HepG2 (cell line): Measurements from ENCODE around the gene TTYH2. TPM values are rescaled to one million over a fixed set of nuclear protein-coding genes. Genes with fewer than 3 reads are reported as not detected.
A peak's percentile ranks its signal among the peaks of the same experiment; 100 is the strongest.

Source experiments
- ATAC-seq: fragments of 200-7000 bp; cut with Tn5 transposase; 3 replicates; pipeline ENCODE4 v1.9.1; 2020; ENCODE audit warnings: mild to moderate bottlenecking, moderate library complexity
- BruUV-seq: library from RNA; stranded (reverse); fragments of 400-500 nt; replicated peaks from 2 replicates; lab custom pipeline; 2021; lab: Mats Ljungman, UMichigan
- CTCF ChIA-PET: fragments of 300-600 bp; formaldehyde crosslinking; extraction: SDS; loops from one replicate; lab custom pipeline; 2021; ENCODE audit warnings: low total read pairs, inconsistent platforms, low intra/inter-chr PET ratio; lab: Yijun Ruan, JAX
- POLR2A ChIA-PET: fragments of 350-600 bp; sonication (Branson Sonifier 250); formaldehyde crosslinking; loops from one replicate; lab custom pipeline; 2020; ENCODE audit warnings: antibody characterized with exemption, inconsistent platforms; lab: Yijun Ruan, JAX
- DNase-seq: peaks from one replicate; pipeline ENCODE4 v3.0.0-alpha.2; 2015; ENCODE audit warnings: low spot score
- FAIRE-seq: peaks from 3 replicates; lab custom pipeline; 2011; peaks lifted over from hg19 to GRCh38; lab: Jason Lieb, UNC
- H2AFZ ChIP-seq: one replicate; pipeline ENCODE4 v1.6.1; 2011; ENCODE audit warnings: low read length, inconsistent platforms
- H3K27ac ChIP-seq: fragments of 300-600 bp; 3 replicates; pipeline ENCODE4 v1.8.0; 2011; ENCODE audit warnings: mixed run types, mild to moderate bottlenecking, mixed read lengths, low read length, inconsistent platforms; ENCODE audit not compliant: insufficient read depth; ENCODE audit errors: extremely low read length
- H3K27me3 ChIP-seq, 2 experiments: fragments of 200-600 bp in 1 of 2; 2 replicates in 1 of 2; 3 replicates in 1 of 2; pipeline versions ENCODE4 v1.6.0 to v1.8.0; 2011; ENCODE audit warnings: low read length in 2 of 2, mild to moderate bottlenecking in 2 of 2, moderate library complexity in 2 of 2, inconsistent platforms in 1 of 2; ENCODE audit not compliant: insufficient read depth in 2 of 2, control insufficient read depth in 1 of 2
- H3K36me3 ChIP-seq, 2 experiments: fragments of 200-600 bp in 1 of 2; replicated peaks in 1 of 2; 2 replicates in 1 of 2; 3 replicates in 1 of 2; pipeline versions ENCODE4 v1.5.1 to v1.8.0; 2011; ENCODE audit warnings: low read length in 2 of 2, inconsistent platforms in 1 of 2; ENCODE audit not compliant: insufficient read depth in 2 of 2, control insufficient read depth in 1 of 2
- H3K4me1 ChIP-seq: 2 replicates; pipeline ENCODE4 v1.5.1; 2012; ENCODE audit warnings: low read length, inconsistent platforms; ENCODE audit not compliant: insufficient read depth
- H3K4me2 ChIP-seq: 2 replicates; pipeline ENCODE4 v1.6.0; 2011; ENCODE audit warnings: low read depth, low read length, inconsistent platforms
- H3K4me3 ChIP-seq, 3 experiments: fragments of 200-600 bp in 1 of 3; sonication (generic), shearing (Covaris generic) in 1 of 3; replicated peaks in 1 of 3; 2 replicates each; pipeline ENCODE4 v1.5.1; 2011 to 2016; ENCODE audit warnings: low read length in 3 of 3, inconsistent platforms in 2 of 3, low read depth in 2 of 3, mild to moderate bottlenecking in 2 of 3, control low read depth in 1 of 3, mixed read lengths in 1 of 3; ENCODE audit not compliant: insufficient read depth in 1 of 3
- H3K79me2 ChIP-seq: one replicate; pipeline ENCODE4 v1.6.1; 2011; ENCODE audit warnings: low read length, inconsistent platforms; ENCODE audit not compliant: insufficient read depth
- H3K9ac ChIP-seq: 2 replicates; pipeline ENCODE4 v1.6.0; 2011; ENCODE audit warnings: mild to moderate bottlenecking, low read depth, low read length, inconsistent platforms; ENCODE audit not compliant: insufficient read depth
- H3K9me3 ChIP-seq: 2 replicates; pipeline ENCODE4 v1.5.1; 2012; ENCODE audit warnings: mild to moderate bottlenecking, low read length
- H4K20me1 ChIP-seq: 2 replicates; pipeline ENCODE4 v1.6.0; 2011; ENCODE audit warnings: inconsistent platforms, mild to moderate bottlenecking, low read length, moderate library complexity; ENCODE audit not compliant: insufficient read depth
- ASH2L ChIP-seq: fragments of 300-600, 200-600 bp; sonication (generic); IDR thresholded peaks from 2 replicates; pipeline ENCODE4 v1.7.0; 2017; ENCODE audit warnings: low read depth, mild to moderate bottlenecking, moderate library complexity, mixed read lengths, low read length; ENCODE audit not compliant: insufficient read length
- ATF3 ChIP-seq: sonication (generic); formaldehyde crosslinking; IDR thresholded peaks from 2 replicates; pipeline ENCODE4 v1.4.0; 2020; ENCODE audit warnings: missing genetic modification reagents
- CTCF ChIP-seq: sonication (generic); formaldehyde crosslinking; IDR thresholded peaks from 2 replicates; pipeline ENCODE4 v1.5.0; 2020; ENCODE audit warnings: mild to moderate bottlenecking, missing genetic modification reagents, moderate library complexity
- FOXO1 ChIP-seq: sonication (generic); formaldehyde crosslinking; IDR thresholded peaks from 2 replicates; pipeline ENCODE4 v1.4.0; 2020; ENCODE audit warnings: missing genetic modification reagents
- JUNB ChIP-seq: sonication (generic); formaldehyde crosslinking; IDR thresholded peaks from 2 replicates; pipeline ENCODE4 v1.8.0; 2022; ENCODE audit warnings: missing genetic modification reagents, mild to moderate bottlenecking, borderline replicate concordance
- KDM2A ChIP-seq: sonication (generic); formaldehyde crosslinking; IDR thresholded peaks from 2 replicates; pipeline ENCODE4 v1.4.0; 2020; ENCODE audit warnings: low read depth, missing genetic modification reagents, borderline replicate concordance
- KMT2B ChIP-seq: IDR thresholded peaks from 2 replicates; pipeline ENCODE4 v1.6.1; 2016; ENCODE audit warnings: missing genetic modification reagents, missing compliant biosample characterization
- MIER2 ChIP-seq: IDR thresholded peaks from 2 replicates; pipeline ENCODE4 v1.6.1; 2016; ENCODE audit warnings: missing biosample characterization, missing genetic modification reagents
- NFKBIZ ChIP-seq: IDR thresholded peaks from 2 replicates; pipeline ENCODE4 v1.6.1; 2018; ENCODE audit warnings: missing genetic modification reagents, missing compliant biosample characterization
- PATZ1 ChIP-seq: sonication (generic); formaldehyde crosslinking; IDR thresholded peaks from 2 replicates; pipeline ENCODE4 v1.4.0; 2020; ENCODE audit warnings: missing genetic modification reagents
- PHF20 ChIP-seq: sonication (generic); formaldehyde crosslinking; IDR thresholded peaks from 2 replicates; pipeline ENCODE4 v1.5.0; 2020; ENCODE audit warnings: mild to moderate bottlenecking, missing genetic modification reagents
- SALL1 ChIP-seq: sonication (generic); formaldehyde crosslinking; IDR thresholded peaks from 2 replicates; pipeline ENCODE4 v1.8.0; 2022; ENCODE audit warnings: mild to moderate bottlenecking, missing genetic modification reagents
- SAP130 ChIP-seq: IDR thresholded peaks from 2 replicates; pipeline ENCODE4 v1.6.1; 2016; ENCODE audit warnings: low read depth
- STAG1 ChIP-seq: sonication (generic); formaldehyde crosslinking; IDR thresholded peaks from 2 replicates; pipeline ENCODE4 v1.4.0; 2020; ENCODE audit warnings: missing genetic modification reagents
- YEATS2 ChIP-seq: sonication (generic); formaldehyde crosslinking; IDR thresholded peaks from 2 replicates; pipeline ENCODE4 v1.4.0; 2020; ENCODE audit warnings: missing genetic modification reagents, borderline replicate concordance
- ZC3H4 ChIP-seq: sonication (generic); formaldehyde crosslinking; IDR thresholded peaks from 2 replicates; pipeline ENCODE4 v1.4.0; 2020; ENCODE audit warnings: missing genetic modification reagents, borderline replicate concordance
- ZNF33B ChIP-seq: sonication (generic); formaldehyde crosslinking; IDR thresholded peaks from 2 replicates; pipeline ENCODE4 v1.5.1; 2020; ENCODE audit warnings: mild to moderate bottlenecking, missing genetic modification reagents
- ZNF44 ChIP-seq: sonication (generic); formaldehyde crosslinking; IDR thresholded peaks from 2 replicates; pipeline ENCODE4 v1.5.1; 2020; ENCODE audit warnings: mild to moderate bottlenecking, missing genetic modification reagents
- ZNF619 ChIP-seq: sonication (generic); formaldehyde crosslinking; IDR thresholded peaks from 2 replicates; pipeline ENCODE4 v1.4.0; 2020; ENCODE audit warnings: mild to moderate bottlenecking, missing genetic modification reagents
- ZNF768 ChIP-seq: sonication (generic); formaldehyde crosslinking; IDR thresholded peaks from 2 replicates; pipeline ENCODE4 v1.4.0; 2020; ENCODE audit warnings: missing genetic modification reagents
- WGBS: methylation state at CpG from one replicate; pipeline ENCODE4 v1.1.6; 2017; ENCODE audit warnings: low lambda C conversion rate; 5-methylcytosine and 5-hydroxymethylcytosine counted together
- in situ Hi-C: cut with HindIII; loops from 2 replicates; pipeline ENCODE4 v1.10.0; 2017; ENCODE audit warnings: low pct_unique_long_range_greater_than_20kb; ENCODE audit not compliant: extremely low pct_ligation_motif_present
- intact Hi-C: fragments of 100-400 bp; cut with micrococcal nuclease; formaldehyde crosslinking; loops from one replicate; pipeline ENCODE4 v1.10.0; 2022; ENCODE audit not compliant: unreplicated experiment
- polyA plus RNA-seq, 8 experiments: library from polyadenylated mRNA; depleted of rRNA in 3 of 8; stranded (reverse) in 7 of 8; unstranded in 1 of 8; fragments of >200 nt; fragmentation: Illumina TruSeq in 4 of 8; extraction: Trizol in 4 of 8; gene quantifications; 2 replicates each; pipeline versions ENCODE4 v1.2.1 to v1.2.3, GENCODE V29; 2011 to 2016; ENCODE audit warnings: low read depth in 4 of 8, missing spikeins in 1 of 8, mixed read lengths in 1 of 8; ENCODE audit not compliant: insufficient read depth in 1 of 8
- total RNA-seq, 5 experiments: library from RNA; depleted of rRNA; stranded (reverse); fragments of >200 nt; fragmentation: Illumina TruSeq; extraction: Trizol; gene quantifications; 2 replicates each; pipeline ENCODE4 v1.2.3, GENCODE V29; 2016; ENCODE audit warnings: low read depth in 1 of 5

Gene TTYH2
- total and polyA plus RNA-seq, 2 of the 13 experiments (the other 11 are each of a cell fraction or from before 2014, with no cell fraction given) = 0.77 to 0.96 TPM

- FAIRE-seq (peak; percentile 32), DNase-seq (peak; percentile 52), ATAC-seq (peak; percentile 84)
- ChIA-PET POLR2A (interaction anchor here (1.0 to 1.5 kb wide), 2 partner anchors 9 to 110 kb away, joined by 3 to 5 read pairs; no protein-coding TSS in a partner anchor), CTCF (interaction anchor here (0.7 to 1.9 kb wide), 3 partner anchors 23 to 201 kb away, joined by 3 to 16 read pairs (median 3); no protein-coding TSS in a partner anchor)
- Histone ChIP-seq H2AFZ (peak overlapping the region; percentile 10), H3K79me2 (peaks cover 11% of the 10 kb centered on the region), H3K27me3 (peaks cover 27 to 85% of the 10 kb centered on the region in 2 experiments), H3K9me3 (no peaks in the 10 kb centered on the region), H4K20me1 (peaks cover 9% of the 10 kb centered on the region), H3K27ac (no peak overlapping the region), H3K36me3 (no peaks in the 10 kb centered on the region), H3K9ac (no peak overlapping the region; the same call in 1 of the 2 replicates), H3K4me2 (peak overlapping the region; percentile 78), H3K4me1 (peaks cover under 1% of the 10 kb centered on the region), H3K4me3 (peak overlapping the region; percentile 32 to 55 (median 37))
- in situ Hi-C loops = no loop called here
- intact Hi-C loops = loop anchor here (1.0 to 10.0 kb wide), 3 partner anchors 109 to 405 kb away; no protein-coding TSS in a partner anchor
- 20% methylated on average over 23 of the region's 35 CpGs for WGBS
- no TSS peak for BruUV-seq
- TF ChIP-seq PHF20 (CRISPR knock-in tag) (0 out of 2 replicates have a peak, but pooled peaks have one; percentile 25), ZNF44 (CRISPR knock-in tag) (peak; percentile 39; the same call in 1 of the 2 replicates), ZC3H4 (CRISPR knock-in tag) (no peak), YEATS2 (CRISPR knock-in tag) (peak; percentile 27; the same call in 1 of the 2 replicates), ZNF33B (no peak), STAG1 (CRISPR knock-in tag) (peak; percentile 69), PATZ1 (CRISPR knock-in tag) (peak; percentile 45; the same call in 1 of the 2 replicates), ZNF619 (CRISPR knock-in tag) (0 out of 2 replicates have a peak, but pooled peaks have one; percentile 31), KMT2B (0 out of 2 replicates have a peak, but pooled peaks have one; percentile 36), SALL1 (CRISPR knock-in tag) (peak; percentile 55; the same call in 1 of the 2 replicates), KDM2A (CRISPR knock-in tag) (peak; percentile 86; the same call in 1 of the 2 replicates), ASH2L (peak; percentile 38), NFKBIZ (CRISPR knock-in tag) (no peak), FOXO1 (CRISPR knock-in tag) (0 out of 2 replicates have a peak, but pooled peaks have one; percentile 22), ATF3 (CRISPR knock-in tag) (peak; percentile 33; the same call in 1 of the 2 replicates), SAP130 (CRISPR knock-in tag) (no peak), ZNF768 (CRISPR knock-in tag) (0 out of 2 replicates have a peak, but pooled peaks have one; percentile 18), JUNB (CRISPR knock-in tag) (no peak), MIER2 (CRISPR knock-in tag) (peak; percentile 55; the same call in 1 of the 2 replicates), CTCF (CRISPR knock-in tag) (peak; percentile 96)
Measured at GRCh38 chr17:74199306-74200092, 13.9 kb upstream of the TTYH2 start.
